Natural killer cell (primary cell): ENCODE results near the gene SRPX. TPM values are rescaled to one million over a fixed set of nuclear protein-coding genes. Genes with fewer than 3 reads are reported as not detected.

Experiments used
- ATAC-seq, 3 donors: fragments of 150-1000 bp in 2 of 3; fragments of 200-7000 bp in 1 of 3; cut with Tn5 transposase; 1 replicate in 1 of 3; 2 replicates in 2 of 3; pipeline ENCODE4 v1.10.0; 2021; ENCODE audit warnings: mild to moderate bottlenecking in 2 of 3, moderate library complexity in 2 of 3
- DNase-seq, 2 donors: peaks; one replicate each; pipeline versions ENCODE4 v3.0.0 to v3.0.0-alpha.2; 2013 to 2021; ENCODE audit warnings: mixed read lengths in 1 of 2
- H3K27ac ChIP-seq: one replicate; pipeline ENCODE4 v1.5.1; 2013; ENCODE audit warnings: mild to moderate bottlenecking, low read length
- H3K27me3 ChIP-seq: one replicate; pipeline ENCODE4 v1.6.1; 2013; ENCODE audit warnings: low read length; ENCODE audit not compliant: control insufficient read depth, insufficient read depth
- H3K36me3 ChIP-seq: one replicate; pipeline ENCODE4 v1.6.1; 2013; ENCODE audit warnings: low read length; ENCODE audit not compliant: control insufficient read depth, insufficient read depth
- H3K4me1 ChIP-seq: one replicate; pipeline ENCODE4 v1.6.1; 2013; ENCODE audit warnings: low read length; ENCODE audit not compliant: control insufficient read depth, insufficient read depth
- H3K4me3 ChIP-seq: one replicate; pipeline ENCODE4 v1.5.1; 2013; ENCODE audit warnings: low read length
- H3K9me3 ChIP-seq: one replicate; pipeline ENCODE4 v1.6.1; 2013; ENCODE audit warnings: low read length; ENCODE audit not compliant: control insufficient read depth, insufficient read depth
- H3K27ac Mint-ChIP-seq, 2 donors: one replicate each; pipeline ENCODE4 v1.8.0; 2022; ENCODE audit warnings: mild to moderate bottlenecking in 2 of 2, mixed read lengths in 2 of 2, moderate library complexity in 1 of 2
- H3K27me3 Mint-ChIP-seq, 2 donors: one replicate each; pipeline ENCODE4 v1.8.0; 2022; ENCODE audit warnings: low read depth in 2 of 2, mixed read lengths in 2 of 2
- H3K36me3 Mint-ChIP-seq: one replicate; pipeline ENCODE4 v1.8.0; 2022; ENCODE audit warnings: mixed read lengths
- H3K4me1 Mint-ChIP-seq, 2 donors: one replicate each; pipeline ENCODE4 v1.8.0; 2022; ENCODE audit warnings: mixed read lengths in 2 of 2
- H3K4me3 Mint-ChIP-seq: one replicate; pipeline ENCODE4 v1.8.0; 2022; ENCODE audit warnings: mild to moderate bottlenecking, moderate library complexity, mixed read lengths
- H3K9me3 Mint-ChIP-seq, 2 donors: one replicate each; pipeline ENCODE4 v1.8.0; 2022; ENCODE audit warnings: mixed read lengths in 2 of 2
- CTCF ChIP-seq: fragments of 200-600 bp; IDR thresholded peaks from one replicate; pipeline ENCODE4 v1.8.0; 2022; ENCODE audit warnings: antibody characterized with exemption
- WGBS: methylation state at CpG from one replicate; pipeline ENCODE4 v1.1.7; 2013; ENCODE audit warnings: missing lambda C conversion rate; ENCODE audit not compliant: insufficient coverage; 5-methylcytosine and 5-hydroxymethylcytosine counted together
- intact Hi-C: fragments of 100-400 bp; cut with micrococcal nuclease; formaldehyde crosslinking; loops from one replicate; pipeline ENCODE4 v1.14.2; 2022
- total RNA-seq, 4 donors: library from RNA; stranded (reverse); fragments of 120-200 nt in 1 of 4; gene quantifications; one replicate each; pipeline versions ENCODE4 v1.2.3 to v1.2.4, GENCODE V29; 2013 to 2022

SRPX gene
- total RNA-seq, 3 donors from 2014 or later (not counting 1 experiment from before 2014, with no cell fraction given), result 0.20 TPM; not detected in 2

GRCh38 chrX:38102240-38102639 lies 118.4 kb downstream of the SRPX start:
- Histone ChIP-seq H3K4me3 (no peak overlapping the region), H3K4me1 (peaks cover 3% of the 10 kb centered on the region), H3K36me3 (no peaks in the 10 kb centered on the region), H3K9me3 (no peaks in the 10 kb centered on the region), H3K27me3 (no peaks in the 10 kb centered on the region), H3K27ac (no peak overlapping the region)
- H3K27me3 Mint-ChIP-seq, result no peaks in the 10 kb centered on the region
- intact Hi-C loops, result no loop called here
- no peak for TF ChIP-seq CTCF
- peaks cover 11% of the 10 kb centered on the region in 2 donors for H3K4me1 Mint-ChIP-seq
- peaks cover 8% of the 10 kb centered on the region for H3K36me3 Mint-ChIP-seq
- no peak overlapping the region for H3K4me3 Mint-ChIP-seq
- no peak for DNase-seq
- no peak overlapping the region for H3K27ac Mint-ChIP-seq
- peaks cover 2 to 7% of the 10 kb centered on the region in 2 donors for H3K9me3 Mint-ChIP-seq
- ATAC-seq, result no peak
- WGBS, result 88% methylated on average over 2 of the region's 2 CpGs

- no peak overlapping the region for H3K4me3 Mint-ChIP-seq
- TF ChIP-seq CTCF, result no peak
- H3K27ac Mint-ChIP-seq, result no peak overlapping the region
- no peak overlapping the region for H3K4me3 ChIP-seq
- H3K9me3 ChIP-seq, result no peaks in the 10 kb centered on the region
- no peaks in the 10 kb centered on the region for H3K4me1 ChIP-seq
- H3K27me3 Mint-ChIP-seq, result peaks cover 0 to 7% of the 10 kb centered on the region in 2 donors
- ATAC-seq (no peak), DNase-seq (no peak)
- peaks cover 2 to 7% of the 10 kb centered on the region in 2 donors for H3K9me3 Mint-ChIP-seq
- peaks cover 8% of the 10 kb centered on the region for H3K36me3 Mint-ChIP-seq
- H3K27ac ChIP-seq, result no peak overlapping the region
- H3K27me3 ChIP-seq, result no peaks in the 10 kb centered on the region
- H3K4me1 Mint-ChIP-seq, result peaks cover 6 to 11% of the 10 kb centered on the region in 2 donors
- intact Hi-C loops, result no loop called here
- H3K36me3 ChIP-seq, result no peaks in the 10 kb centered on the region
Measured at GRCh38 chrX:38099688-38100087, 121.0 kb downstream of the SRPX start.

Other genes with a start within 250 kb of the SRPX start
- gene SYTL5, start 214.3 kb downstream of the SRPX start, total RNA-seq, result under 1 TPM in 1 of 3 donors, not detected in 2; 0.05 TPM
- gene RPGR, start 106.6 kb upstream of the SRPX start, total RNA-seq, result 10 to 100 TPM; 20.8 to 33.7 (median 29.0) TPM
- gene OTC, start 131.7 kb upstream of the SRPX start, total RNA-seq, result not detected